Loucy (cell line): Measurements from ENCODE around the gene PDS5B.

Experiments
- H2AFZ ChIP-seq: fragments of 200-600 bp; sonication (generic); 2 replicates; pipeline ENCODE4 v1.6.0; 2016; ENCODE audit warnings: antibody characterized with exemption, mild to moderate bottlenecking, low read length, moderate library complexity
- H3F3A ChIP-seq: fragments of 200-600 bp; 2 replicates; pipeline ENCODE4 v1.6.0; 2016; ENCODE audit warnings: antibody characterized with exemption, low read depth, mild to moderate bottlenecking
- H3K27me3 ChIP-seq: fragments of 200-600 bp; sonication (generic); 2 replicates; pipeline ENCODE4 v1.6.1; 2014; ENCODE audit warnings: low read length, mild to moderate bottlenecking; ENCODE audit not compliant: insufficient read depth, poor library complexity, severe bottlenecking
- H3K36me3 ChIP-seq: fragments of 200-600 bp; sonication (generic); 2 replicates; pipeline ENCODE4 v1.6.1; 2016; ENCODE audit warnings: low read length; ENCODE audit not compliant: insufficient read depth
- H3K4me1 ChIP-seq: fragments of 200-600 bp; sonication (generic); 2 replicates; pipeline ENCODE4 v1.5.1; 2014; ENCODE audit warnings: low read length, mild to moderate bottlenecking; ENCODE audit not compliant: insufficient read depth, poor library complexity, severe bottlenecking
- H3K4me2 ChIP-seq: fragments of 200-600 bp; sonication (generic); 2 replicates; pipeline ENCODE4 v1.6.0; 2014; ENCODE audit warnings: antibody characterized with exemption, low read length, low read depth, mild to moderate bottlenecking; ENCODE audit not compliant: poor library complexity, severe bottlenecking
- H3K4me3 ChIP-seq: fragments of 200-600 bp; sonication (generic); 2 replicates; pipeline ENCODE4 v1.5.1; 2014; ENCODE audit warnings: low read length, mild to moderate bottlenecking, mixed read lengths; ENCODE audit not compliant: poor library complexity, severe bottlenecking
- H3K79me2 ChIP-seq: fragments of 200-600 bp; sonication (generic); 2 replicates; pipeline ENCODE4 v1.6.1; 2014; ENCODE audit warnings: low read length; ENCODE audit not compliant: insufficient read depth
- H3K9ac ChIP-seq: fragments of 200-600 bp; sonication (generic); 2 replicates; pipeline ENCODE4 v1.6.0; 2014; ENCODE audit warnings: mild to moderate bottlenecking, low read depth, low read length, moderate library complexity; ENCODE audit not compliant: poor library complexity, severe bottlenecking
- H3K9me2 ChIP-seq: fragments of 200-600 bp; sonication (generic); replicated peaks from 2 replicates; pipeline ENCODE4 v1.6.1; 2016; ENCODE audit warnings: low read depth, low read length, mixed read lengths
- H3K9me3 ChIP-seq: fragments of 200-600 bp; sonication (generic); 2 replicates; pipeline ENCODE4 v1.6.1; 2014; ENCODE audit warnings: mild to moderate bottlenecking, antibody characterized with exemption, low read length, low read depth; ENCODE audit not compliant: insufficient read depth
- H4K20me1 ChIP-seq: fragments of 200-600 bp; sonication (generic); 2 replicates; pipeline ENCODE4 v1.6.0; 2014; ENCODE audit warnings: antibody characterized with exemption, low read length, mild to moderate bottlenecking; ENCODE audit not compliant: insufficient read depth, poor library complexity, severe bottlenecking
- CTCF ChIP-seq: fragments of 200-600 bp; sonication (generic); conservative IDR thresholded peaks from 2 replicates; pipeline ENCODE4 v1.5.1; 2014; ENCODE audit warnings: mild to moderate bottlenecking, antibody characterized with exemption, low read length
- EZH2phosphoT487 ChIP-seq: fragments of 200-600 bp; IDR thresholded peaks from 2 replicates; pipeline ENCODE4 v1.6.1; 2018; ENCODE audit warnings: antibody characterized with exemption, mild to moderate bottlenecking, moderate library complexity, borderline replicate concordance

Gene PDS5B

GRCh38 chr13:32666990-32667571, 80.8 kb downstream of the PDS5B start:
- Histone ChIP-seq H3K27me3 (no peaks in the 10 kb centered on the region), H3K4me2 (no peak overlapping the region), H3K9ac (no peak overlapping the region), H3K9me3 (no peaks in the 10 kb centered on the region), H3F3A (no peaks in the 10 kb centered on the region), H4K20me1 (no peaks in the 10 kb centered on the region), H3K4me3 (no peak overlapping the region), H3K4me1 (no peaks in the 10 kb centered on the region), H3K9me2 (no peaks in the 10 kb centered on the region), H3K79me2 (no peaks in the 10 kb centered on the region), H3K36me3 (peaks cover 38% of the 10 kb centered on the region; the same call in 1 of the 2 replicates), H2AFZ (no peak overlapping the region)
- no peak for TF ChIP-seq CTCF
- no peak for TF ChIP-seq EZH2phosphoT487

- H3K4me2 ChIP-seq = no peak overlapping the region
- H3K4me3 ChIP-seq = no peak overlapping the region
- H3K4me1 ChIP-seq = no peaks in the 10 kb centered on the region
- no peak overlapping the region for H2AFZ ChIP-seq
- TF ChIP-seq CTCF (peak; percentile 88), EZH2phosphoT487 (no peak)
- H3K9ac ChIP-seq = no peak overlapping the region
- H3K79me2 ChIP-seq = no peaks in the 10 kb centered on the region
- no peaks in the 10 kb centered on the region for H4K20me1 ChIP-seq
- no peaks in the 10 kb centered on the region for H3K9me2 ChIP-seq
- no peaks in the 10 kb centered on the region for H3K27me3 ChIP-seq
- H3F3A ChIP-seq = no peaks in the 10 kb centered on the region
- H3K36me3 ChIP-seq = peaks cover 46% of the 10 kb centered on the region; the same call in 1 of the 2 replicates
- H3K9me3 ChIP-seq = no peaks in the 10 kb centered on the region
Observed at GRCh38 chr13:32669030-32669646, 82.9 kb downstream of the PDS5B start.

GRCh38 chr13:32674503-32674902, 88.3 kb downstream of the PDS5B start:
- no peaks in the 10 kb centered on the region for H3F3A ChIP-seq
- no peaks in the 10 kb centered on the region for H4K20me1 ChIP-seq
- no peaks in the 10 kb centered on the region for H3K9me2 ChIP-seq
- H3K9me3 ChIP-seq = no peaks in the 10 kb centered on the region
- H3K27me3 ChIP-seq = no peaks in the 10 kb centered on the region
- H3K4me3 ChIP-seq = no peak overlapping the region
- H3K4me2 ChIP-seq = no peak overlapping the region
- no peaks in the 10 kb centered on the region for H3K4me1 ChIP-seq
- H3K36me3 ChIP-seq = peaks cover 59% of the 10 kb centered on the region
- TF ChIP-seq CTCF = no peak
- TF ChIP-seq EZH2phosphoT487 = no peak
- H2AFZ ChIP-seq = no peak overlapping the region
- H3K79me2 ChIP-seq = no peaks in the 10 kb centered on the region
- H3K9ac ChIP-seq = no peak overlapping the region
